Activated naive CD8-positive, alpha-beta T cell treated with anti-CD3 and anti-CD28 coated beads, Interleukin-2, amount 50 U/mL, for 16 hours (primary cell): ENCODE results near the gene MTURN.

Source experiments
- DNase-seq: peaks from one replicate; pipeline ENCODE4 v3.0.0-alpha.2; 2020; ENCODE audit warnings: low read depth, low spot score

The MTURN gene

GRCh38 chr7:30136117-30136731 lies 1.4 kb downstream of the MTURN start:
- no peak for DNase-seq

GRCh38 chr7:30136743-30137485 lies 2.1 kb downstream of the MTURN start:
- no peak for DNase-seq

- DNase-seq, result no peak
These were observed 5.1 kb downstream of the MTURN start for GRCh38 chr7:30139836-30140384.

- no peak for DNase-seq
These were observed 5.7 kb downstream of the MTURN start for GRCh38 chr7:30140456-30140855.

- DNase-seq, result no peak
These were observed 7.9 kb downstream of the MTURN start for GRCh38 chr7:30142710-30143109.

GRCh38 chr7:30143748-30144251 lies 9.0 kb downstream of the MTURN start:
- no peak for DNase-seq

GRCh38 chr7:30144657-30145306 lies 10.0 kb downstream of the MTURN start:
- DNase-seq, result no peak

- no peak for DNase-seq
These were observed 10.7 kb downstream of the MTURN start for GRCh38 chr7:30145426-30145970.

- no peak for DNase-seq
These were observed 11.4 kb downstream of the MTURN start for GRCh38 chr7:30146127-30146612.

GRCh38 chr7:30147223-30147622 lies 12.4 kb downstream of the MTURN start:
- DNase-seq, result no peak

- DNase-seq, result no peak
These were observed 13.0 kb downstream of the MTURN start for GRCh38 chr7:30147785-30148184.

GRCh38 chr7:30148426-30148825 lies 13.6 kb downstream of the MTURN start:
- no peak for DNase-seq

GRCh38 chr7:30148951-30149459 lies 14.2 kb downstream of the MTURN start:
- DNase-seq, result no peak

GRCh38 chr7:30149640-30150272 lies 15.0 kb downstream of the MTURN start:
- no peak for DNase-seq

GRCh38 chr7:30150711-30151110 lies 15.9 kb downstream of the MTURN start:
- no peak for DNase-seq

- DNase-seq, result no peak
These were observed 19.4 kb downstream of the MTURN start for GRCh38 chr7:30154111-30154587.

- DNase-seq, result no peak
These were observed 20.7 kb downstream of the MTURN start for GRCh38 chr7:30155481-30155880.

GRCh38 chr7:30157204-30157603 lies 22.4 kb downstream of the MTURN start:
- no peak for DNase-seq

GRCh38 chr7:30159163-30159562 lies 24.4 kb downstream of the MTURN start:
- DNase-seq, result no peak

- DNase-seq, result no peak
These were observed 24.9 kb downstream of the MTURN start for GRCh38 chr7:30159698-30160143.

- no peak for DNase-seq
These were observed 25.5 kb downstream of the MTURN start for GRCh38 chr7:30160329-30160728.
